Glomerular endothelial cell (primary cell): Measurements from ENCODE around the gene PTPRN2. TPM values are rescaled to one million over a fixed set of nuclear protein-coding genes. Genes with fewer than 3 reads are reported as not detected.
"Not testable (repeated sequence)": the region's sequence is repeated elsewhere in the genome, so short reads cannot be mapped to it uniquely, and the experiment has no call there.

Experiments used
- DNase-seq: peaks from one replicate; pipeline ENCODE4 v3.0.0-alpha.2; 2011; ENCODE audit warnings: low read depth, low spot score; ENCODE audit errors: extremely low read depth
- total RNA-seq: library from RNA; depleted of rRNA; stranded (reverse); fragments of >200 nt; gene quantifications from 2 replicates; pipeline ENCODE4 v1.2.3, GENCODE V29; 2015

The PTPRN2 gene
- total RNA-seq, 1 donor from 2014 or later: 10.0 TPM

DNA sequence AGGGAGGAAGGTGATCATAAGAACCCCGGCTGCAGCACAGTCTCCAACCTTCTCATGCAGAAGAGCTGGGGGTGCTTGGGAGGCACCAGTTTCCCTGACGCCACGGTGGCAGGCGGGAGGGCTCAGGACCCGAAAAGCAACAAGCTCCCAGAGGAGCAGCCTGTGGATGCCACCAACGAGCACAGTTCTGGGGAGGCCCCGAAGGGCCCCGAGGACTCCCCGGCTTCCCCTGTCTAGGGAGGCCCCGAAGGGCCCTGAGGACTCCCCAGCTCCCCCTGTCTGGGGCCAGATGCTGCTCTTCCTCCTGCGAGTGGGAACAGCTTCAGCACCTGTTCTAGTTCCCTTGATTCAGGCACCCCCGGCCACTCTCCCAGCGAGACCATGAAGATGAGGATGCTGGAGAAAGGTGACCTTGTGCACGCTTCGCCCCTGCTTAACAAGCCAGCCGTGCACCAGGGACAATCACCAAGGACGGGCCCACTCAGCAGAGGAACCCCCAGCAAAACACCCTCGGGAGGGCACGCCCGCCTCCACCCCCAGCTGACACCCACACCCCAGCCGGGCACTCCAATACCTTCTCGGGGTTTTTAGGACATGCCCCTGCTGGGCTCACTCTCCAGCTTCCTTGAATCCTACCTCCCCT is 112.5 kb downstream of the PTPRN2 start:
- DNase-seq: no peak

DNA sequence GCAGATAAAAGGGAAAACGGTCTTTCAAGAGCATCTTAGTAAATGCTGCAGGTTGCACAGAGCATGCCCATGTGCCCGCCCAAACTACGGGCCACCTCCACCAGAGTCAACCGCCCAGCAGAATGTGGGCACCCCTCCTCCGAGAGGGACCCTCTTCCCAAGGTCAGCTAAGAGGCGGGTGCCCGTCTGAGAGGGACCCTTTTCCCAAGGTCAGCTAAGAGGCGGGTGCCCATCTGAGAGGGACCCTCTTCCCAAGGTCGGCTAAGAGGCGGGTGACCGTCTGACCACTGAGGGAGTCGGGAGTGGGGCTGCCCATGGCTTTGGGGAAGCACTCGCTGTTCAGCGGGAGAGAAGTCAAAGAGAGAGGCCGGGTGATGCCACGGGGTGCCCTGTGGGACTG is 113.1 kb downstream of the PTPRN2 start:
- no peak for DNase-seq

DNA sequence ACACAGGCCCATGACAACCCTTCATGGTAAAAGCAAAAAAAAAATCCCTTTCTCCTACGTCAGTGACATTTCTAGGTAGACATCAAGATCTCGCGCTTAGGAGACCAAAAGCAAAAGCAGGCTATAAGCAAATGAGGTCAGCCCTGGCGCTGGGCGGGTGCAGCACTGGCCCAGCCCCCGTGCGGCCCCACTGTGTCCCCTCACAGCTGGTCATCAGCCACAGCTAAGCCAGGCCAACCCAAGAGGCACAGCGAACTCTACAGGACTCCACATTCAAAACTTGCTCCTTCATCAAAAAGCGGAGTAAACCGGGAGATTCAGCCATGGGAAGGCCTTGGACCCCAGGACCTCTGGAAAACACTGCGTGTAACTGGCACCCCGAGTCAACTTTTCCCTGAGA is 113.7 kb downstream of the PTPRN2 start:
- DNase-seq: no peak

DNA sequence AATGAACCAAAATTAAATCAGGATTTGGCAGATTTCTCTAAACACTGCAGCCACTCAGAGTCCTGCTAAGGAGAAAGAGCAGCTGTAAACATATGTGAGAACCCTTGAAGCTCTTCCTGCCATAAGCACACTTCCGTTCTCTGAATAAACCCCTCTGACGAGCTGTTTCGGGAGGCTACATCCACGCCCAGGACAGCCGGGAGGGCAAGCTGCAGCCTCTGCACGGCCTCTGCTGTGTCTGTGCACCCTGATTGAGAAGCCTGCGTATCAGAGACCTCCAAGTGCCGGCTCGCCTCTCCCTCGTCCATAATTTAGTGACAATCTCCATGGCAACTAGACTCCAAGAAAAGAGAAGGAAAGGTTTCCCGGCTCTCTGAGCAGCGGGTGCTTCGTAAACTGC is 114.4 kb downstream of the PTPRN2 start:
- DNase-seq: no peak

DNA sequence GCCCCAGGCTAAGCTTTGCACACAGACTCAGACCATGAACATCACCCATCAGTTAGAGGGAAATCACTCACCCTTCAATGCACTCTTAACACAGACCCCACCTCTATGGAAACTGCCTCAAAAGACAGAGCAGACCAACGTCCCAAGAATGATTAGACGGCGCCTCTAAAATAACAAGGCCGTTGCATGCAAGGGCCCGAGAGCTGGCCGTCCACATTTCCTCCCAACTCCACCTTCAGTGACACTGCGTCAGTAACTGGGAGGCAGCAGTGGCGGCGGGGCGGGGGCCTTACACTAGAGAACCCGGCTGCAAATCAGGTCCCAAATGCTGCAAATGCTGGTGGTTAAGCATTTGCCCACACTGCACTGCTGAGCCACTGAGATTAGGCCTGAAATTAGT is 115.0 kb downstream of the PTPRN2 start:
- DNase-seq: no peak

DNA sequence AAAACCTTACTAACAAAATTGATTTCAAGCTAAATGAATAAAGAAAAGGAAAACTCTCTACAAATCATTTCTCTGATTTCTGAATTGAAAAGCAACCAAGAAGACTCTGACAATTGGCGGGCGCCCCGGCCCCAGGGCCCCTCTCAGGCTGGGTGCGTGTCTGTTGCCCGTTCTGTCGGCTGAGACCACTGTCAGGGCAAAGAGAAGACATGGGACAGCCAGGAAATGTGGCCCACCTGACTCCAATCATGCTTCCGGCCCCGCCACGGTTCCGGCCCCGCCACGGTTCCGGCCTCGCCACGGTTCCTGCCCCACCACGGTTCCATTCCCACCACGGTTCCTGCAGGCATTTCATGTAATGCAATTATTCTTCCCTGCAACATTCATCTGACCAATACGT is 115.9 kb downstream of the PTPRN2 start:
- no peak for DNase-seq

DNA sequence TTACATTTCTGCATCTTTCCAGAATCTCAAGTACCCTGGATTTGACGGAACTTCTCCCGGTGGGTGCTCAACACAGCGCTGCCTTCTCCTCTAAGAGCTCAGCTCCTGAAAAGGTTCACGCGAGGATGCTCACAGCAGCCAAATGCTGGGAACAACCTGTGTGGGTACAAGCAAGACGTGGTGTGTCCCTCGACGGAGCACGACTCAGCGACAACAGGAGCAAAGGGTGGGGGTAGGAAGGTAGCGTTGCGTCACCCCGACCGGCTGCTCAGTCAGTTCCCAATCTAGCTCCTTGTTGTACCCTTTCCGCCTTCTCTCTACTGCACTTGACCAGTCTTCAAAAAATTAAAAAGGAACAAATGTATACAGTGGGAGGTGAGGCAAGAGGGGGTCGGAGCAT is 117.3 kb downstream of the PTPRN2 start:
- no peak for DNase-seq

DNA sequence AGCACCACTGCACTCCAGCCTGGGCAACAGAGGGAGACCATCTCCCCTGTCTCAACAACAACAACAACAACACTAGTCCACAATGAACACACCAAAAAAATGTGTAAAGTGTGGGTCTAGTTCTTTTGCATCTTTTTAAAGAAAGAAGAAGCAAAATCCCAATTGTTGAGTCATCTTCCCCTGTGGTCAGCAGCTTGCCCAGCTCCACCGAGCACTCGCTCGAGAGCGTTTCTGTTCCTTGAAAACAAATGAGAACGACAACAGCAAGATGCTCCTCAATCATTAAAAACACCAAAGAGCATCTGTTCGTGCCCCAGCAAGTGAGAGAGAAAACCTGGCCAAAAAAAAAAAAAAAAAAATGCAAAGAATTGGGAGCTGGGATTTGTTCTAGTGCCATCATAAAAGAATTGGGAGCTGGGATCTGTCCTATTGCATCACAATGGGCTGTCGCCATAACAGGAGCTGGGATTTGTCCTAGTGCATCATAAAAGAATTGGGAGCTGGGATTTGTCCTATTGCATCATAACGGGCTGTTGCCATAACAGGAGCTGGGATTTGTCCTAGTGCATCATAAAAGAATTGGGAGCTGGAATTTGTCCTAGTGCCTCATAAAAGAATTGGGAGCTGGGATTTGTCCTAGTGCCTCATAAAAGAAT is 118.1 kb downstream of the PTPRN2 start:
- DNase-seq: no peak

- DNase-seq: no peak
These were observed 118.8 kb downstream of the PTPRN2 start for GRCh38 chr7:158468700-158469296.

- DNase-seq: no peak
These were observed 119.4 kb downstream of the PTPRN2 start for GRCh38 chr7:158468181-158468580.

GRCh38 chr7:158467562-158467961 is 120.1 kb downstream of the PTPRN2 start:
- no peak for DNase-seq

DNA sequence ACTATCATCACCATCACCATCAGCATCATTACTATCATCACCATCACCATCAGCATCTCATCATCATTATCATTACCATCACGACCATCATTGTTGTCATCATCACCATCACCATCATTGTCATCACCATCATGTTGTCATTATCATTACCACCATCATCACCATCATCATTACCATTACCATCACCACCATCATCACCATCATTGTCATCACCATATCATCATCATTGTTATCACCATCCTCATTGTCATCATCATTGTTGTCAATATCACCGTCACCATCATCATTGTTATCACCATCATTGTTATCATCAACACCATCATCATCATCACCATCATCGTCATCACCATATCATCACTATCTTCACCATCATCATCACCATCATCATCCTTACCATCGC is 124.3 kb downstream of the PTPRN2 start:
- DNase-seq: no peak

DNA sequence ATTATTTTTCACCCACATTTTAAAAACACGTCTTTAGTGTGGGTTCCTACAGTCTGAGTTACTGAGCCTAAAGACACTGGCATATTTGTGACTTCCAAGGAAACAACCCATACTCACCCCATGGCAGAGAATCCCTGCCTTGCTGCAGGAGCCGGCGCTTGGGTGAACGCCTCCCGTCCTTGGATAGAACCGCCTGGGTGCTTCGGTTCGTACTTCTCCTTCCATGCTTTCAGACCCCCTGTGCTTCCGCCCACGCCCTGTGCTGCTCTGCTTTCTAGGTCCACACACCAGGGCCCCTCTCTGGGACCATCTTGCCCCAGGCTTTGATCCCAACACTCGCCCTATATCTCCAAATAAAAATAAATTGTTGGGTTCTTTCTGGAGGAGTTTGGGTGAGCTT is 125.8 kb downstream of the PTPRN2 start:
- DNase-seq: no peak

DNA sequence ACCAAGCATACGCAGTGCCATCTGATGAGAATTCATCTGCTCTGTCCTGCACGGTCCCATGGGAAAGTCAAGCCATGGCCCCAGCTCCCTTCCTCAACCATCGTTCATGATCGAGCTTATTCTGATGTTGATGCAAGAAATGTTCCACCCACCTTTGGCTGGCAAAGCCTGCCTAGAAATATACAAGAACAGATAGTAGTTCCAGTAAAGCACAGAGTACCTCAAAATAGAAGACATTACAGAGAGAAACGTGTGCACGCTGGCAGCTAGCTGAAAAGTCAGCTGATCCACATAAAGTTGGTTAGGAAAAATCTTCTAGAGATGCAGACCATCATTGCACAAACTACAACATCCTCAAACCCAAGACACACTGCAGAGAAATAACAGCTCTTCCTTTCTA is 127.0 kb downstream of the PTPRN2 start:
- DNase-seq: no peak

GRCh38 chr7:158458716-158459282 is 128.8 kb downstream of the PTPRN2 start:
- no peak for DNase-seq

DNA sequence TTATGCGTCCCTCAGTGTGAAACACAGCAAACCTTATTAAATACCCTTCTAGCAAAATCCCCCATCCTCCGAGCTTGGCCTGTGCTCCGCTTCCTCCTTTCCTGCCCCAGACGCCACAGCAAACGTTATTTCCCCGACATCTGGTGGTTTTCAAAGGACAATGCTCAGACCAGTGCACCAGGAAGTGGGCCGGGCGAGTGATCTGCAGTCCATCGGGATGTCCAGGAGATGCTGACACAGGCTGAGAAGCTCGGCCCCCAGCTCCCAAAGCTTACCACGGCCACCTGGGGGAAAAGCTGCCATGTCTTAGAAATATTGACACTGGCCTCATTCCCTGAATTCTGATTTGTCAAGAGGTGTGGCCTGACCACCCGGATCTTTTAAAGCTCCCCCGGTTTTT is 129.5 kb downstream of the PTPRN2 start:
- DNase-seq: no peak

DNA sequence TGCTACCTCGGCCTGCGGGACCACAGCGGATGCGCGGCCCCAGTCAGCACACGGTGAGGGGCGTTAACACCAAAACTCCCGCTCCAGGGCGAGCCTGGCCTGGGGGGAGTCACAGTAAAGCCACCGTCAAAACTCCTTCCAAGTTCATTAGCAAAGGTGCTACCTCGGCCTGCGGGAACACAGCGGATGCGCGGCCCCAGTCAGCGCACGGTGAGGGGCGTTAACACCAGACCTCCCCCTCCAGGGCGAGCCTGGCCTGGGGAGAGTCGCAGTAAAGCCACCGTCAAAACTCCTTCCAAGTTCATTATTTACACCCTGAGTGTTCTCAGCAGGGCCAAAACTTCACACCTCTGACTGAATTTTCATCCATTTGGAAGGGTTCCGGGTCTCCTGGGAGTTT is 130.0 kb downstream of the PTPRN2 start:
- not testable (repeated sequence) for DNase-seq

- no peak for DNase-seq
These were observed 133.0 kb downstream of the PTPRN2 start for GRCh38 chr7:158454631-158455030.

GRCh38 chr7:158453663-158454062 is 134.0 kb downstream of the PTPRN2 start:
- DNase-seq: no peak

DNA sequence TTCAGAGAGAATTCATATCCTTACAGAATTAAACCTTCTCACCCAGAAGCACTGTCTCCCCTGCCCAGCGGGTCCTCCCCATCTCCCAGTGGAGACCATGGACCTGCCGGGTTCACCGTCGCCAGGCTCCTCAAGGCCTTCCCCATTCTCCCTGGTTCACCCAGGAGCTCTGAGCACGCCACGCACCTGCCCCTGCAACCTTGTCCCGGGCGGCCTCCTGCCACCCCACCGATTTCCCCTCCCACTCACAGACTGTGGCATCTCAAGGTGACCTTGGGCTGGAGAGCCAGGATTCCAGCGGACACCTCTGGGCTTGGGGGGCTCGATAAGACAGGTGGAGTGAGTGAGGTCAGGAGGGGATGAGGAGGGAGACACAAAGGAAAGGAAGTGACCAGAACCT is 135.3 kb downstream of the PTPRN2 start:
- DNase-seq: no peak

DNA sequence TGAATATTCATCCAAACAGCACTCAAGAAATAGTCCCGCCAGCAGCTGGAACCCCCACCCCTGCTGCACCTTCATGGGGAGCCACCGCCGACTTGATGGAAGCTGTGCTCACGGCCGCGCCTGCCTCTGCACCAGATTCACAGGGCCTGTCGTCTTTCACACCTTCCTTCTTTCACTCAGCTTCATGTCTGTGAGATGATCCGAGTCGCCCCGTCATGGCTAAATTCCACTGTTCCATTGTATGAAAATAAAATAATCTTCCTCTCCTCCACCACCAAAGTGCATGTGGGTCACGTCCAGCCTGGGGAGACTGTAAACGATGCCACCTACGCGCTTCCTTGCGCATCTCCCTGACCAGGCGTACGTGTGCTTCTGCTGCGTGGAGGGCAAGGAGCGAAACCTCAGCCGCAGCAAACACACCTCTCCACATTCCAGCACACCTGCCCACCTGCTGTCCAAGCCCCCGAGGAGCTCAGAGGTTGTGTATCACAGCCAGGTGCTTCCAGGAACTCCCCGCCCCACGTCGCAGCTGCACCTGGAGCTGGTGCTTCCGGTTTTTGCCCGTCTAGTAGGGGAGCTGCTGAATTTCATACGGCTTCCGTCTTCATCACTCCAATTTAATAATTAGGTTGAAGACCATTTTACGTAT is 137.0 kb downstream of the PTPRN2 start:
- DNase-seq: no peak

DNA sequence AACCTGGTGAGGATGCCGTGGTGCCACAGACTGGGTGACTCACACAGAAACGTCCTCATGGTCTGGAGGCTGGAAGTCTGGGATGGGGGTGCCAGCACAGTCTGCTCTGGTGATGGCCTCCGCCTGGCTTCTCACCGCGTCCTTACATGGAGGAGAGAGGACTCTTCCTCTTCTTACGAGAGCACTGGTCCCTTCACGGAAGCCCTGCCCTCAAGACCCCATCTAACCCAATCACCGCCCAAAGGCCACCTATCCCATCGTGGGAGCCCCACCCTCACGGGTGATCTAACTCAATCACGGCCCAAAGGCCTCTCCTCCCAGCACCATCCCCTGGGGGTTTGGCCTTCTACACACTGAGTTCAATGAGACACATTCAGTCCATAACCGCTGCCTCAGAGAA is 137.7 kb downstream of the PTPRN2 start:
- no peak for DNase-seq
